K562 (cell line): Measurements from ENCODE around the gene RNF175. TPM values are rescaled to one million over a fixed set of nuclear protein-coding genes. Genes with fewer than 3 reads are reported as not detected.
A peak's percentile ranks its signal among the peaks of the same experiment; 100 is the strongest.

Source experiments
- ATAC-seq: fragments of 200-7000 bp; cut with Tn5 transposase; 3 replicates; pipeline ENCODE4 v1.9.1; 2020; ENCODE audit warnings: moderate library complexity
- BruUV-seq: library from RNA; stranded (reverse); fragments of 400-500 nt; replicated peaks from 2 replicates; lab custom pipeline; 2021; lab: Mats Ljungman, UMichigan
- CTCF ChIA-PET: fragments of 300-600 bp; formaldehyde crosslinking; extraction: SDS; loops from one replicate; lab custom pipeline; 2021; ENCODE audit warnings: low intra/inter-chr PET ratio; lab: Yijun Ruan, JAX
- POLR2A ChIA-PET: fragments of 300-600, 350-650 bp; sonication (Branson Sonifier 250); formaldehyde crosslinking; extraction: SDS; loops from one replicate; lab custom pipeline; 2021; ENCODE audit warnings: antibody characterized with exemption, inconsistent platforms; lab: Yijun Ruan, JAX
- DNase-seq, 4 experiments: peaks; one replicate each; pipeline versions ENCODE4 v3.0.0 to v3.0.0-alpha.2; 2011 to 2018; ENCODE audit warnings: low spot score in 3 of 4, mixed read lengths in 3 of 4; ENCODE audit errors: extremely low read depth in 1 of 4
- FAIRE-seq: peaks from 2 replicates; lab custom pipeline; 2011; peaks lifted over from hg19 to GRCh38; lab: Jason Lieb, UNC
- H2AFZ ChIP-seq: 2 replicates; pipeline ENCODE4 v1.6.0; 2011; ENCODE audit warnings: low read depth, low read length, control low read depth, inconsistent platforms
- H3K27ac ChIP-seq: fragments of 200-600 bp; 3 replicates; pipeline ENCODE4 v1.8.0; 2011; ENCODE audit warnings: low read depth, mild to moderate bottlenecking, control low read depth, inconsistent platforms, low read length, moderate library complexity, mixed read lengths; ENCODE audit errors: extremely low read depth
- H3K27me3 ChIP-seq, 2 experiments: fragments of 300-600 bp in 1 of 2; 2 replicates in 1 of 2; 3 replicates in 1 of 2; pipeline versions ENCODE4 v1.6.0 to v1.8.0; 2011; ENCODE audit warnings: inconsistent platforms in 2 of 2, low read length in 2 of 2, mild to moderate bottlenecking in 1 of 2, mixed read lengths in 1 of 2, moderate library complexity in 1 of 2; ENCODE audit not compliant: control insufficient read depth in 2 of 2, insufficient read depth in 2 of 2
- H3K36me3 ChIP-seq: fragments of 300-600 bp; 3 replicates; pipeline ENCODE4 v1.8.0; 2011; ENCODE audit warnings: mild to moderate bottlenecking, low read length, inconsistent platforms; ENCODE audit not compliant: control insufficient read depth, insufficient read depth
- H3K4me1 ChIP-seq, 2 experiments: fragments of 200-600 bp in 1 of 2; replicated peaks in 1 of 2; 2 replicates in 1 of 2; 3 replicates in 1 of 2; pipeline versions ENCODE4 v1.5.1 to v1.8.0; 2011; ENCODE audit warnings: inconsistent platforms in 2 of 2, low read length in 2 of 2, mild to moderate bottlenecking in 1 of 2, mixed read lengths in 1 of 2, moderate library complexity in 1 of 2; ENCODE audit not compliant: control insufficient read depth in 2 of 2, insufficient read depth in 2 of 2
- H3K4me2 ChIP-seq: 2 replicates; pipeline ENCODE4 v1.6.1; 2011; ENCODE audit warnings: low read length, control low read depth, inconsistent platforms, mixed read lengths; ENCODE audit not compliant: insufficient read depth
- H3K4me3 ChIP-seq: fragments of 200-600 bp; sonication (generic), shearing (Covaris generic); 2 replicates; pipeline ENCODE4 v1.5.1; 2016; ENCODE audit warnings: control low read depth, inconsistent platforms
- H3K79me2 ChIP-seq: fragments of 200-600 bp; 3 replicates; pipeline ENCODE4 v1.8.0; 2011; ENCODE audit warnings: low read length, inconsistent platforms; ENCODE audit not compliant: control insufficient read depth, insufficient read depth
- H3K9ac ChIP-seq, 2 experiments: 2 replicates each; pipeline versions ENCODE4 v1.6.0 to v1.6.1; 2011; ENCODE audit warnings: low read depth in 2 of 2, low read length in 2 of 2, control low read depth in 1 of 2, inconsistent platforms in 1 of 2, mild to moderate bottlenecking in 1 of 2, mixed read lengths in 1 of 2; ENCODE audit not compliant: insufficient read depth in 1 of 2
- H3K9me1 ChIP-seq: one replicate; pipeline ENCODE4 v1.6.0; 2011; ENCODE audit warnings: inconsistent platforms, mild to moderate bottlenecking, low read length, moderate library complexity; ENCODE audit not compliant: control insufficient read depth, insufficient read depth
- H3K9me3 ChIP-seq: replicated peaks from 2 replicates; pipeline ENCODE4 v1.5.1; 2011; ENCODE audit warnings: low read depth, low read length, inconsistent platforms; ENCODE audit not compliant: control insufficient read depth, insufficient read depth
- H4K20me1 ChIP-seq: replicated peaks from 2 replicates; pipeline ENCODE4 v1.6.1; 2011; ENCODE audit warnings: low read length, inconsistent platforms, mixed read lengths; ENCODE audit not compliant: control insufficient read depth, insufficient read depth
- ARNT ChIP-seq, 2 experiments: fragments of 450-650 bp; IDR thresholded peaks; 2 replicates each; pipeline ENCODE4 v1.6.1; 2016; ENCODE audit warnings: mild to moderate bottlenecking in 1 of 2
- FOXA3 ChIP-seq, 2 experiments: fragments of 450-650 bp in 1 of 2; sonication (generic) in 1 of 2; formaldehyde crosslinking; IDR thresholded peaks in 1 of 2; conservative IDR thresholded peaks in 1 of 2; 2 replicates each; pipeline versions ENCODE4 v1.4.0 to v1.8.0; 2020 to 2022; ENCODE audit warnings: mild to moderate bottlenecking in 2 of 2, missing genetic modification reagents in 1 of 2
- MEIS2 ChIP-seq: fragments of 450-650 bp; IDR thresholded peaks from 2 replicates; pipeline ENCODE4 v1.6.1; 2014; ENCODE audit warnings: mild to moderate bottlenecking; ENCODE audit not compliant: partially characterized antibody
- PBX2 ChIP-seq, 2 experiments: IDR thresholded peaks in 1 of 2; conservative IDR thresholded peaks in 1 of 2; 2 replicates each; pipeline ENCODE4 v1.6.1; 2016; ENCODE audit warnings: low read depth in 2 of 2, mild to moderate bottlenecking in 1 of 2, missing compliant biosample characterization in 1 of 2, missing genetic modification characterization in 1 of 2, moderate library complexity in 1 of 2
- RBM34 ChIP-seq: fragments of 200-400 bp; formaldehyde crosslinking; IDR thresholded peaks from 2 replicates; pipeline ENCODE4 v1.6.1; 2018; ENCODE audit warnings: low read length, borderline replicate concordance; ENCODE audit not compliant: insufficient read depth
- TBP ChIP-seq: optimal IDR thresholded peaks from 2 replicates; pipeline ENCODE3; 2011; ENCODE audit warnings: low read depth, low read length, improper control_type of control experiment
- WGBS: fragments of 100-300 bp; shearing (Covaris generic); methylation state at CpG from one replicate; pipeline ENCODE4 v1.1.6; 2016; ENCODE audit warnings: low coverage, mixed read lengths; ENCODE audit not compliant: insufficient coverage; ENCODE audit errors: missing lambda C conversion rate; 5-methylcytosine and 5-hydroxymethylcytosine counted together
- in situ Hi-C: fragments of 300-500 bp; cut with MboI; formaldehyde crosslinking; loops from 4 replicates; pipeline ENCODE4 v1.15.0; 2018; ENCODE audit warnings: inconsistent platforms, mixed read lengths
- intact Hi-C: fragments of 100-400 bp; cut with micrococcal nuclease; formaldehyde crosslinking; loops from 2 replicates; pipeline ENCODE4 v1.14.2; 2022
- polyA plus RNA-seq, 8 experiments: library from polyadenylated mRNA; depleted of rRNA in 4 of 8; stranded (reverse) in 5 of 8; unstranded in 3 of 8; fragments of >200 nt; fragmentation: Nextera tagmentation in 2 of 8; fragmentation: Illumina TruSeq in 1 of 8; extraction: Ambion mirVana in 2 of 8; extraction: Trizol in 1 of 8; gene quantifications; 2 replicates each; pipeline versions ENCODE4 v1.2.1 to v1.2.3, GENCODE V29; 2011 to 2014; ENCODE audit warnings: inconsistent platforms in 1 of 8, missing spikeins in 1 of 8
- total RNA-seq, 7 experiments: library from RNA; depleted of rRNA in 6 of 7; stranded (reverse); fragments of >200 nt in 6 of 7; fragmentation: Illumina TruSeq in 2 of 7; extraction: Trizol in 2 of 7; gene quantifications; 2 replicates each; pipeline versions ENCODE4 v1.2.1 to v1.2.3, GENCODE V29; 2011 to 2021; ENCODE audit warnings: low replicate concordance in 1 of 7

The RNF175 gene
- total and polyA plus RNA-seq, 9 of the 15 experiments (the other 6 are each of a cell fraction or from before 2014, with no cell fraction given), result not detected

- TF ChIP-seq TBP (no peak), RBM34 (no peak)
- TF ChIP-seq, all 486 proteins: peak for 0
Measured at GRCh38 chr4:153798420-153798819, 38.6 kb upstream of the RNF175 start (continued).

DNA sequence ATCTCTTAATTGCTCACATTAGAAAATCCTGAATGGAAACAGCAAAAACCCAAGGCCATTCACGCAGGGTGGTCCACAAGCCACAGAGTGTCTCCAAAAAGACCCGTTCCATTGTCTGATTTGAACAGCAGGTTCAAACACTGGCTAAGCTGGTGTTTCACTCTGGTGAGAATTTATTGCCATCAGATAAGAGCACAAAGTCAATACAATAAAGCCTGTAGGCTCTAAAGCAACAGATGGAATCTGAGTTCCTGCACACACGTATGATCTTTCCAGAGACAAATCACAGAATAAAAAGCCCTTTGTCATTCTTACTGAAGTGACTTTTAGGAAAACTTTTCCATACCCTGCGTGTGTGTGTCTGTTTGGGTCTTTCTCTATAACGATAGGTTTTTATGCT is 34.2 kb upstream of the RNF175 start:
- H3K4me2 ChIP-seq, result no peak overlapping the region
- H3K4me3 ChIP-seq, result no peak overlapping the region
- no peak for ATAC-seq
- in situ Hi-C loops, result no loop called here
- peaks cover 18 to 40% of the 10 kb centered on the region in 2 experiments for H3K27me3 ChIP-seq
- CTCF ChIA-PET, result interaction anchor here (0.6 kb wide), 1 partner anchor 356 kb away, joined by 7 read pairs; no protein-coding TSS in a partner anchor
- POLR2A ChIA-PET, result no interaction called here
- no peaks in the 10 kb centered on the region for H3K9me1 ChIP-seq
- H3K9me3 ChIP-seq, result no peaks in the 10 kb centered on the region
- BruUV-seq, result no TSS peak
- no peak overlapping the region for H3K9ac ChIP-seq
- peaks cover 0 to 20% of the 10 kb centered on the region in 2 experiments; a peak in 2 of 5 replicates for H3K4me1 ChIP-seq
- H3K79me2 ChIP-seq, result no peaks in the 10 kb centered on the region
- no peak for DNase-seq
- no peak overlapping the region for H2AFZ ChIP-seq
- 0% methylated on average over 5 of the region's 5 CpGs for WGBS
- peaks cover 3% of the 10 kb centered on the region; the same call in 1 of the 2 replicates for H4K20me1 ChIP-seq
- H3K27ac ChIP-seq, result no peak overlapping the region
- no peaks in the 10 kb centered on the region for H3K36me3 ChIP-seq
- intact Hi-C loops, result no loop called here
- peak in 1 of 2 experiments; percentile 91; a peak in 2 of 4 replicates for TF ChIP-seq FOXA3 (CRISPR knock-in tag; conservative IDR thresholded peaks at IDR 0.05 in 1 of 2, IDR thresholded peaks at IDR 0.05 in 1 of 2)
- TF ChIP-seq ARNT (IDR thresholded peaks at IDR 0.05), result no peak
- TF ChIP-seq PBX2 (CRISPR knock-in tag; IDR thresholded peaks at IDR 0.05; ENCODE audit: low read depth), result no peak
- peak; percentile 27; the same call in 1 of the 2 replicates for TF ChIP-seq PBX2 (tag; conservative IDR thresholded peaks at IDR 0.05; ENCODE audit: low read depth)
- peak; percentile 48 for TF ChIP-seq MEIS2
- FAIRE-seq, result no peak
